ENCODE results near the gene PTPRT. TPM values are rescaled to one million over a fixed set of nuclear protein-coding genes. Genes with fewer than 3 reads are reported as not detected.

The PTPRT gene
- total and polyA plus RNA-seq, 2 donors (not counting 1 experiment from before 2014, with no cell fraction given) = not detected

GRCh38 chr20:42756991-42757390 is 432.7 kb downstream of the PTPRT start:
- Histone ChIP-seq H3K79me2 (ENCODE audit: control insufficient read depth, insufficient read depth, low read length) (no peaks in the 10 kb centered on the region), H3K9ac (ENCODE audit: insufficient read depth, low read length) (no peak overlapping the region), H3K4me3 (replicated peaks in 1 of 4; ENCODE audit: control extremely low read depth in 1 of 4, insufficient read depth in 1 of 4, low read depth in 3 of 4, low read length in 4 of 4) (no peak overlapping the region), H3K9me3 (ENCODE audit: control insufficient read depth, insufficient read depth, low read depth, low read length) (no peaks in the 10 kb centered on the region), H3K27ac (ENCODE audit: insufficient read depth, low read length) (no peak overlapping the region), H3K36me3 (ENCODE audit: control insufficient read depth, insufficient read depth, low read length) (no peaks in the 10 kb centered on the region), H4K20me1 (ENCODE audit: control insufficient read depth, extremely low read depth, insufficient read depth, low read length) (no peaks in the 10 kb centered on the region), H2AFZ (ENCODE audit: low read length) (no peak overlapping the region), H3K4me1 (ENCODE audit: control insufficient read depth, extremely low read depth, insufficient read depth, low read length) (no peaks in the 10 kb centered on the region), H3K4me2 (ENCODE audit: extremely low read depth, insufficient read depth, low read length) (no peak overlapping the region), H3K27me3 (ENCODE audit: control insufficient read depth, insufficient read depth, low read length) (no peaks in the 10 kb centered on the region)
- TF ChIP-seq, protein P1, sequence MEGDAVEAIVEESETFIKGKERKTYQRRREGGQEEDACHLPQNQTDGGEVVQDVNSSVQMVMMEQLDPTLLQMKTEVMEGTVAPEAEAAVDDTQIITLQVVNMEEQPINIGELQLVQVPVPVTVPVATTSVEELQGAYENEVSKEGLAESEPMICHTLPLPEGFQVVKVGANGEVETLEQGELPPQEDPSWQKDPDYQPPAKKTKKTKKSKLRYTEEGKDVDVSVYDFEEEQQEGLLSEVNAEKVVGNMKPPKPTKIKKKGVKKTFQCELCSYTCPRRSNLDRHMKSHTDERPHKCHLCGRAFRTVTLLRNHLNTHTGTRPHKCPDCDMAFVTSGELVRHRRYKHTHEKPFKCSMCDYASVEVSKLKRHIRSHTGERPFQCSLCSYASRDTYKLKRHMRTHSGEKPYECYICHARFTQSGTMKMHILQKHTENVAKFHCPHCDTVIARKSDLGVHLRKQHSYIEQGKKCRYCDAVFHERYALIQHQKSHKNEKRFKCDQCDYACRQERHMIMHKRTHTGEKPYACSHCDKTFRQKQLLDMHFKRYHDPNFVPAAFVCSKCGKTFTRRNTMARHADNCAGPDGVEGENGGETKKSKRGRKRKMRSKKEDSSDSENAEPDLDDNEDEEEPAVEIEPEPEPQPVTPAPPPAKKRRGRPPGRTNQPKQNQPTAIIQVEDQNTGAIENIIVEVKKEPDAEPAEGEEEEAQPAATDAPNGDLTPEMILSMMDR (conservative IDR thresholded peaks at IDR 0.05 in 1 of 2, IDR thresholded peaks at IDR 0.05 in 1 of 2; ENCODE audit: low read depth in 1 of 2, low read length in 2 of 2) = no peak
- no peak for TF ChIP-seq EZH2 (IDR thresholded peaks at IDR 0.05; ENCODE audit: low read length, missing control alignments)
- DNase-seq (ENCODE audit: low read depth in 2 of 2) = no peak

- no peak for DNase-seq (ENCODE audit: low read depth in 2 of 2)
- Histone ChIP-seq H3K27ac (ENCODE audit: insufficient read depth, low read length) (no peak overlapping the region), H3K4me2 (ENCODE audit: extremely low read depth, insufficient read depth, low read length) (no peak overlapping the region), H3K79me2 (ENCODE audit: control insufficient read depth, insufficient read depth, low read length) (no peaks in the 10 kb centered on the region), H2AFZ (ENCODE audit: low read length) (no peak overlapping the region), H3K36me3 (ENCODE audit: control insufficient read depth, insufficient read depth, low read length) (no peaks in the 10 kb centered on the region), H3K27me3 (ENCODE audit: control insufficient read depth, insufficient read depth, low read length) (no peaks in the 10 kb centered on the region), H3K4me1 (ENCODE audit: control insufficient read depth, extremely low read depth, insufficient read depth, low read length) (no peaks in the 10 kb centered on the region), H3K9me3 (ENCODE audit: control insufficient read depth, insufficient read depth, low read depth, low read length) (no peaks in the 10 kb centered on the region), H3K9ac (ENCODE audit: insufficient read depth, low read length) (no peak overlapping the region), H3K4me3 (replicated peaks in 1 of 4; ENCODE audit: control extremely low read depth in 1 of 4, insufficient read depth in 1 of 4, low read depth in 3 of 4, low read length in 4 of 4) (no peak overlapping the region), H4K20me1 (ENCODE audit: control insufficient read depth, extremely low read depth, insufficient read depth, low read length) (no peaks in the 10 kb centered on the region)
- no peak for TF ChIP-seq EZH2 (IDR thresholded peaks at IDR 0.05; ENCODE audit: low read length, missing control alignments)
- TF ChIP-seq, protein P1 (conservative IDR thresholded peaks at IDR 0.05 in 1 of 2, IDR thresholded peaks at IDR 0.05 in 1 of 2; ENCODE audit: low read depth in 1 of 2, low read length in 2 of 2) = no peak
These were observed 435.0 kb downstream of the PTPRT start for GRCh38 chr20:42754706-42755105.

DNA sequence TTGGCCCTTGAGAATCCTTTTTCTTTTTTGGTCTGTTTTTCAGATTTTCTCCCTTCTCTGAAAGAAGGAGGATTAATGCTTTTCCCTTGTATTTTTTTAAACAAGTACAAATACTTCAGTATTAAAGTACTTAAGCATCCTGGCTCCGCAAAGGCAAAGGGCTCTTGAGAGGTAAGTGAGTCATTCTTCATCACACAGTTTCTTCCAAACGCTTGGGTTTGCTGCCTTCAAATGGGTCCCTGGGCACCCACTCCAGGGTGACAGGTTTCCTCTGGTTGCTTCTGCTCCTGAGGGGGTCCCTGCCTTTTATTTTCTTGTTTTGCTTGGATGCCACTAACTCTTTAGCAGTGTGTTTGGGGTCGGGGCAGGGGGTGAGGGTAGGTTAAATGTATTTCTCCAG is 437.1 kb downstream of the PTPRT start:
- no peaks in the 10 kb centered on the region for H3K9me3 ChIP-seq (ENCODE audit: control insufficient read depth, insufficient read depth, low read depth, low read length)
- no peak overlapping the region for H3K4me2 ChIP-seq (ENCODE audit: extremely low read depth, insufficient read depth, low read length)
- H3K79me2 ChIP-seq (ENCODE audit: control insufficient read depth, insufficient read depth, low read length) = no peaks in the 10 kb centered on the region
- H2AFZ ChIP-seq (ENCODE audit: low read length) = no peak overlapping the region
- H3K4me3 ChIP-seq (replicated peaks in 1 of 4; ENCODE audit: control extremely low read depth in 1 of 4, insufficient read depth in 1 of 4, low read depth in 3 of 4, low read length in 4 of 4) = no peak overlapping the region
- H3K27me3 ChIP-seq (ENCODE audit: control insufficient read depth, insufficient read depth, low read length) = no peaks in the 10 kb centered on the region
- H3K9ac ChIP-seq (ENCODE audit: insufficient read depth, low read length) = no peak overlapping the region
- no peak overlapping the region for H3K27ac ChIP-seq (ENCODE audit: insufficient read depth, low read length)
- no peaks in the 10 kb centered on the region for H4K20me1 ChIP-seq (ENCODE audit: control insufficient read depth, extremely low read depth, insufficient read depth, low read length)
- H3K36me3 ChIP-seq (ENCODE audit: control insufficient read depth, insufficient read depth, low read length) = no peaks in the 10 kb centered on the region
- no peaks in the 10 kb centered on the region for H3K4me1 ChIP-seq (ENCODE audit: control insufficient read depth, extremely low read depth, insufficient read depth, low read length)
- no peak for DNase-seq (ENCODE audit: low read depth in 2 of 2)
- no peak for TF ChIP-seq EZH2 (IDR thresholded peaks at IDR 0.05; ENCODE audit: low read length, missing control alignments)
- TF ChIP-seq, protein P1 (conservative IDR thresholded peaks at IDR 0.05 in 1 of 2, IDR thresholded peaks at IDR 0.05 in 1 of 2; ENCODE audit: low read depth in 1 of 2, low read length in 2 of 2) = no peak
